ENCODE data around the gene PAQR5. TPM values are rescaled to one million over a fixed set of nuclear protein-coding genes. Genes with fewer than 3 reads are reported as not detected.
"Not testable (repeated sequence)": the region's sequence is repeated elsewhere in the genome, so short reads cannot be mapped to it uniquely, and the experiment has no call there.

PAQR5 gene
- total RNA-seq, 2 experiments from 2014 or later, result not detected

DNA sequence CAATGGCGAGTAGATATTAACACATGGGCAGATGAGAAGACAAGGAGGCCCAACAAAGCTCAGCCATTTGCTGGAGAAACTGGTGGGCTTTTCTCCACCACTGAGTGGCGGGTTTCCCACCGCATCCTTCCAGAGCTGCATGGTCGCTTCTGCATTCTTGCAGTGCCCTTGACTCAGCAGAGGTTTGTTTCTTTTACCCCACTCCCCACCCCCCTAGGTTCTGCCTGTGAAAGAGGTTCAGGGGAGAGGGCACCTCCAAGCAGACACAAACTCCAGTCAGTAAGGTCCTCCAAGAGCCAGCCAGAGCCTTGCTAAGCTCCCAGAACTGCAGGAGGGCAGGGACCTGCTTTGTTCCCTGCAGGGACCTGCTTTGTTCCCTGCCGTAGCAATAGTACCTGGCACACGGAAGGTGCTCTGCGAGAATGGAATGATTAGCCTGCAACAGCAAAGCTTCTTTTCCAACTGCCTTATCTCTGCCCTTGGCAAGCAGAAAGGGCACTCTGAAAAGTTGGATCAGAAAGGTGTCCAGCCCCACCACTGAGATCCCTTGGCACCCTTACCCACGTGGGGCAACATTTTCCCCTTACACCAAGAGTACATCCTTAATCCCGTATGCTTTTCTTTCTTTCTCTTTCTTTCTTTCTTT lies 1.4 kb downstream of the PAQR5 start:
- no peak overlapping the region for H3K27ac Mint-ChIP-seq
- ChIA-PET POLR2A (no interaction called here), CTCF (no interaction called here)
- H3K27me3 Mint-ChIP-seq, result peaks cover 42% of the 10 kb centered on the region
- H3K36me3 Mint-ChIP-seq (ENCODE audit: low read depth), result no peaks in the 10 kb centered on the region
- DNase-seq, result no peak
- no peak overlapping the region for H3K4me3 Mint-ChIP-seq
- H3K4me1 Mint-ChIP-seq, result no peaks in the 10 kb centered on the region
- H3K9me3 Mint-ChIP-seq, result no peaks in the 10 kb centered on the region

DNA sequence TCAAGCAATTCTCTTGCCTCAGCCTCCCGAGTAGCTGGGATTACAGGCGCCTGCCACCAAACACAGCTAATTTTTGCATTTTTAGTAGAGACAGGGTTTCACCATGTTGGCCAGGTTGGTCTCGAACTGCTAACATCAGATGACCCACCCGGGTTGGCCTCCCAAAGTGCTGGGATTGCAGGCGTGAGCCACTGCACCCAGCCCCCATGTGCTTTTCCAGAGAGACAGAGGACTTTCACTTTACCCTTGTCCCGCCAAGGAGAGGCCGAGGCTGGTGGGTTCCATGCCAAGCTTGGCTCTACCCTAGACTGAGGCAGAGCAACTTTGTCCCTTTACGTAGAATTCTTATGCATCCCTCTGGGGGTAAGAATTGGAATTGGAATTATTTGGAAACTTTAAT lies 2.4 kb downstream of the PAQR5 start:
- CTCF ChIA-PET; DNase-seq; H3K4me3 Mint-ChIP-seq; H3K27ac Mint-ChIP-seq; H3K9me3 Mint-ChIP-seq; H3K4me1 Mint-ChIP-seq; POLR2A ChIA-PET; H3K36me3 Mint-ChIP-seq (ENCODE audit: low read depth): not testable (repeated sequence)
- H3K27me3 Mint-ChIP-seq, result peaks cover 42% of the 10 kb centered on the region

DNA sequence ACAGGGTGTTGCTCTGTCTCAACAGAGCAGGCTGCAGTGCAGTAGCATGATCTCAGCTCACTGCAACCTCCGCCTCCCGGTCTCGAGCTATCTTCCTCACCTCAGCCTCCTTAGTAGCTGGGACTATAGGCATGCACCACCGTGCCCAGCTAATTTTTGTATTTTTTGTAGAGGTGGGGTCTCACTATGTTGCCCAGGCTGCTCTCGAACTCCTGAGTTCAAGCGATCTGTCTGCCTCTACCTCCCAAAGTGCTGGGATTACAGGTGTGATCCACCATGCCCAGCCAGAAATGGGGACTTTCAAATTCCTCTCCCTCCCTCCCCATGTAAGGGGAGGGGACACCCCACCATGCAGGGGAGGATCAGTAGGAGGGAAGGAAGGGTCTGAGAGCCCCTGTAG lies 3.4 kb downstream of the PAQR5 start:
- H3K36me3 Mint-ChIP-seq (ENCODE audit: low read depth); H3K9me3 Mint-ChIP-seq; H3K4me1 Mint-ChIP-seq; POLR2A ChIA-PET; H3K4me3 Mint-ChIP-seq; CTCF ChIA-PET; DNase-seq; H3K27ac Mint-ChIP-seq: not testable (repeated sequence)
- H3K27me3 Mint-ChIP-seq, result peaks cover 37% of the 10 kb centered on the region

- ChIA-PET CTCF (no interaction called here), POLR2A (no interaction called here)
- Mint-ChIP-seq H3K27me3 (peaks cover 29% of the 10 kb centered on the region), H3K36me3 (ENCODE audit: low read depth) (no peaks in the 10 kb centered on the region), H3K4me3 (no peak overlapping the region), H3K27ac (no peak overlapping the region), H3K4me1 (no peaks in the 10 kb centered on the region), H3K9me3 (no peaks in the 10 kb centered on the region)
- DNase-seq, result no peak
Observed at GRCh38 chr15:69302929-69303328, 4.2 kb downstream of the PAQR5 start.

DNA sequence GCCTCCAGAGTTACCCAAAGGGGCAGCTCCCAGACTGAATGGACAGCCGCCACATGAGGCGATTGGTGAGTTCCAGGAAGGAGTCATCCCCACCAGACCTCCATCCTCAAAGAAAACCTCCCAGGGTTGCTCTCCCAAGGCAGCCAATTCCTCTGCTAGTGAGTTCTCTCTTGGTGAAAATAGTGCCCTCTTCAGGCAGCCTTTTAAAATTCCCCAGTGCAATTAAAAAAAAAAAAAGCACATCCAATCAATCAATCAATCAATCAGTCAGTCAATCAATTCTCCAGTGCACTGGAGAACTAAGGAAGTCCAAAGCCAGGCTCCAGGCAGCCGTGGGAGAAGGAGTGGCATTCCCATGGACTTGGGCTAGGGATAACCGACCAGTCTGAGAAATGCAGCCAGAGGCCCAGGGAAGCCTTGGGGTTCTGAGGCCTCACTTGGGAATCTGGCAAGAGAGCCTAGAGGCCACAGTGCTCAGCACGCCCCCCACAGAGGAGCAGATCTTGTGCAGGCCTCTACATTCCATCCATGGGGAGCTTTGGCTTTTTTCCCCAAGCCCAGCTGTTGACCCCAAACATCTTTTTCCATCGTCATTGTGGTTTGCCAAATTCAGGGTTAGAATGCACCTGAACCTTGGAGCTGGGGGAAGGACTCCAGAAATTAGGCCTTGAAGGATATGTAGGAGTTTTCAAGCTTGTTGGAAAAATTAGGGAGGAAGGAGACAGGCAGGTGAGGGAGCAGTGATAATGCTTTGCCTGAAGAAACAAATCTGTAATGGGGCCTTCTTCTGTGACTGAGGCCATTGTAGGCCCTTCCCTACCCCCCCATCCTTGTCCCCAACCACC lies 4.8 kb downstream of the PAQR5 start:
- Mint-ChIP-seq H3K4me1 (no peaks in the 10 kb centered on the region), H3K27me3 (peaks cover 25% of the 10 kb centered on the region), H3K36me3 (ENCODE audit: low read depth) (no peaks in the 10 kb centered on the region), H3K9me3 (no peaks in the 10 kb centered on the region), H3K27ac (no peak overlapping the region), H3K4me3 (no peak overlapping the region)
- DNase-seq, result no peak
- ChIA-PET POLR2A (no interaction called here), CTCF (interaction anchor here (0.7 kb wide), 1 partner anchor 33 kb away, joined by 3 read pairs; no protein-coding TSS in a partner anchor)

DNA sequence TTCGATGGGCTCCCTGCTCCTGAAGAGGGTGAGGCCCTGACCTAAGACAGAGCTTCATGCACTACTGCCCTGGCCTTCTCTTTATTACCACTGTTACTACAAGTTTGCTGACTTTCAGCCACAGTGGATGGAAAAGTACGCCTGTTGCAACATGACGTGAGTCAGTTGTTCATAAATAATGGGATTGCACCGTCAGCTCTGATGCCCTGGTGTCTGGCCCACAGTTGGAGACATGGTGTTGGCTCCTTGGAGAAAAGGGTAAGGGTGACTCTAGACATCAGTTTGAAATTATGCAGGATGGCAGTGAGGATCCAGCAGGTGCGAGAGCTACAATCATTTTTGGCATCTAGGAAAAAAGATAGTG lies 5.5 kb downstream of the PAQR5 start:
- Mint-ChIP-seq H3K4me1 (no peaks in the 10 kb centered on the region), H3K27me3 (peaks cover 23% of the 10 kb centered on the region), H3K9me3 (no peaks in the 10 kb centered on the region), H3K4me3 (no peak overlapping the region), H3K36me3 (ENCODE audit: low read depth) (no peaks in the 10 kb centered on the region), H3K27ac (no peak overlapping the region)
- CTCF ChIA-PET, result interaction anchor here (0.5 to 0.7 kb wide), 3 partner anchors 28 to 1064 kb away, joined by 3 to 4 read pairs (median 3); no protein-coding TSS in a partner anchor
- no peak for DNase-seq
- POLR2A ChIA-PET, result no interaction called here

GRCh38 chr15:69305204-69305931 lies 6.7 kb downstream of the PAQR5 start:
- no peaks in the 10 kb centered on the region for H3K9me3 Mint-ChIP-seq
- CTCF ChIA-PET, result interaction anchor here (0.6 kb wide), 1 partner anchor 1496 kb away, joined by 4 read pairs; no protein-coding TSS in a partner anchor
- H3K36me3 Mint-ChIP-seq (ENCODE audit: low read depth), result no peaks in the 10 kb centered on the region
- no peak for DNase-seq
- peaks cover 11% of the 10 kb centered on the region for H3K27me3 Mint-ChIP-seq
- POLR2A ChIA-PET, result no interaction called here
- no peak overlapping the region for H3K27ac Mint-ChIP-seq
- H3K4me1 Mint-ChIP-seq, result no peaks in the 10 kb centered on the region
- H3K4me3 Mint-ChIP-seq, result no peak overlapping the region

DNA sequence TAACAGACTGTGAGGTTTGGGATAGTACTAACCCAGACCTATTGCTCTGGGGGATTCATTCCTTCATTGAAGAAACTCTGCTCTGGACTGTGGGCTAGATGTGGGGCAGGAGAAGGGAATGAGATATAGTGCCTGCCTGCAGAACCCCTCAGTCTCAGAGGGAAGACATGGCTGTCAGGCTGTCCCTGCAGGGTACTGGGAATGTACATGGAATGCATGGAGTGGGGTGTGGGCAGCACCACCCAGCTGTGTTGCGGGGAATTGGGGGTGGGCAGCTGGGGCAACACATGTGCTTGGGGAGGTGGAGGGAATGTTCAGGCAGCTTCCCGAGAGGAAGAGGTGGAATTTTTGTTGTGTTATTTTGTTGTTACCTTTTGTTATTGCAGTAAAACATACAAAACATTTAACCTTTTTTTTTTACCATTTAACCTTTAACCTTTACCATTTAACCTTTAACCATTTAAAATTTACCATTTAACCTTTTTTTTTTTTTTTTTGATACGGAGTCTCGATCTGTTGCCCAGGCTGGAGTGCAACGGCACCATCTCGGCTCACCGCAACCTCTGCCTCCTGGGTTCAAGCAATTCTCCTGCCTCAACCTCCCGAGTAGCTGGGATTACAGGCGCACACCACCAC lies 7.3 kb downstream of the PAQR5 start:
- Mint-ChIP-seq H3K4me3 (no peak overlapping the region), H3K36me3 (ENCODE audit: low read depth) (no peaks in the 10 kb centered on the region), H3K27ac (no peak overlapping the region), H3K27me3 (peaks cover 7% of the 10 kb centered on the region), H3K9me3 (no peaks in the 10 kb centered on the region), H3K4me1 (no peaks in the 10 kb centered on the region)
- no peak for DNase-seq
- CTCF ChIA-PET, result interaction anchor here (0.6 kb wide), 1 partner anchor 1496 kb away, joined by 4 read pairs; no protein-coding TSS in a partner anchor
- POLR2A ChIA-PET, result no interaction called here

DNA sequence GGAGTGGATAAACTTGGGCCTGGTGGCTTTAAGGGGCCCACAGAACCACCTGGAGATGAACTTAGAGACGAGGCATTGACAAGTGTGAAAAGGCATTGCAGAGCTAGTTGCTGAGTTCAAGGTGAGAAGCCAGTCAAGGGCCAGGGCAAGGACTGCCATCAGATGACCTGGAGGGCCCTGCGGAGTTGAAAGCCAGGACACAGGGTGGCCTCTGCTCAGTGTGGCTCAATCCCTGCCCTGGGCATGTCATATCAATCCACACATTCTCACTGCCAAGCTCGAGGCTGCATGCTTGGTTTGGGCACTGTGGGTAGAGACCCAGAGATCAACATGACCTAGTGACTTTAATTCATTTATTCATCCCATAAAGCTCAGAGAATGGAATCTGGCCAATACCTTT lies 9.2 kb downstream of the PAQR5 start:
- CTCF ChIA-PET, result no interaction called here
- Mint-ChIP-seq H3K27ac (no peak overlapping the region), H3K9me3 (no peaks in the 10 kb centered on the region), H3K36me3 (ENCODE audit: low read depth) (no peaks in the 10 kb centered on the region), H3K4me3 (no peak overlapping the region), H3K4me1 (no peaks in the 10 kb centered on the region), H3K27me3 (peaks cover 3% of the 10 kb centered on the region)
- POLR2A ChIA-PET, result no interaction called here
- DNase-seq, result no peak

GRCh38 chr15:69308949-69309348 lies 10.2 kb downstream of the PAQR5 start:
- Mint-ChIP-seq H3K36me3 (ENCODE audit: low read depth) (no peaks in the 10 kb centered on the region), H3K27me3 (peaks cover 4% of the 10 kb centered on the region), H3K4me1 (no peaks in the 10 kb centered on the region), H3K4me3 (no peak overlapping the region), H3K27ac (no peak overlapping the region), H3K9me3 (no peaks in the 10 kb centered on the region)
- DNase-seq, result no peak
- ChIA-PET CTCF (no interaction called here), POLR2A (no interaction called here)

- Mint-ChIP-seq H3K27ac (no peak overlapping the region), H3K4me1 (no peaks in the 10 kb centered on the region), H3K36me3 (ENCODE audit: low read depth) (no peaks in the 10 kb centered on the region), H3K4me3 (no peak overlapping the region), H3K27me3 (peaks cover 6% of the 10 kb centered on the region), H3K9me3 (no peaks in the 10 kb centered on the region)
- ChIA-PET CTCF (no interaction called here), POLR2A (no interaction called here)
- no peak for DNase-seq
Observed at GRCh38 chr15:69311319-69311721, 12.6 kb downstream of the PAQR5 start.

GRCh38 chr15:69313432-69314000 lies 14.8 kb downstream of the PAQR5 start:
- ChIA-PET CTCF (interaction anchor here (0.9 kb wide), 1 partner anchor 165 kb away, joined by 4 read pairs; no protein-coding TSS in a partner anchor), POLR2A (no interaction called here)
- H3K27ac Mint-ChIP-seq, result no peak overlapping the region
- no peak overlapping the region for H3K4me3 Mint-ChIP-seq
- H3K27me3 Mint-ChIP-seq, result peaks cover 10% of the 10 kb centered on the region
- H3K9me3 Mint-ChIP-seq, result no peaks in the 10 kb centered on the region
- no peaks in the 10 kb centered on the region for H3K4me1 Mint-ChIP-seq
- no peak for DNase-seq
- no peaks in the 10 kb centered on the region for H3K36me3 Mint-ChIP-seq (ENCODE audit: low read depth)
